ENCODE results near the gene PTGES3.

PTGES3 gene

GRCh38 chr12:56677680-56678079 lies 10.4 kb downstream of the PTGES3 start:
- Histone ChIP-seq H3F3A (ENCODE audit: insufficient read depth, low read length) (peaks cover 4% of the 10 kb centered on the region; the same call in 1 of the 2 replicates), H3K9ac (ENCODE audit: low read length) (no peak overlapping the region), H3K79me2 (ENCODE audit: insufficient read depth, low read length) (peaks cover 93% of the 10 kb centered on the region), H2AFZ (ENCODE audit: low read length) (no peak overlapping the region), H3K4me3 (ENCODE audit: low read depth, low read length, poor library complexity, severe bottlenecking) (no peak overlapping the region), H3K9me2 (ENCODE audit: low read depth, low read length) (no peaks in the 10 kb centered on the region), H3K9me3 (ENCODE audit: low read length) (no peaks in the 10 kb centered on the region), H3K27me3 (ENCODE audit: insufficient read depth, low read length) (no peaks in the 10 kb centered on the region), H3K36me3 (ENCODE audit: insufficient read depth, low read length) (peaks cover 85% of the 10 kb centered on the region), H4K20me1 (ENCODE audit: insufficient read depth, low read length) (peaks cover 6% of the 10 kb centered on the region; the same call in 1 of the 2 replicates), H3K4me1 (ENCODE audit: insufficient read depth, low read length, severe bottlenecking) (peaks cover 4% of the 10 kb centered on the region), H3K27ac (ENCODE audit: low read depth, low read length, poor library complexity, severe bottlenecking) (no peak overlapping the region), H3K4me2 (ENCODE audit: low read length) (no peak overlapping the region)
- no peak for TF ChIP-seq EZH2 (IDR thresholded peaks at IDR 0.05; ENCODE audit: borderline replicate concordance, low read length)
- TF ChIP-seq CTCF (IDR thresholded peaks at IDR 0.05; ENCODE audit: low read length), result no peak

- Histone ChIP-seq H3K36me3 (ENCODE audit: insufficient read depth, low read length) (peaks cover 85% of the 10 kb centered on the region), H3K4me3 (ENCODE audit: low read depth, low read length, poor library complexity, severe bottlenecking) (no peak overlapping the region), H2AFZ (ENCODE audit: low read length) (no peak overlapping the region), H3K27ac (ENCODE audit: low read depth, low read length, poor library complexity, severe bottlenecking) (no peak overlapping the region), H3K9ac (ENCODE audit: low read length) (no peak overlapping the region), H3K9me2 (ENCODE audit: low read depth, low read length) (no peaks in the 10 kb centered on the region), H3K4me1 (ENCODE audit: insufficient read depth, low read length, severe bottlenecking) (peaks cover 4% of the 10 kb centered on the region), H3K79me2 (ENCODE audit: insufficient read depth, low read length) (peaks cover 93% of the 10 kb centered on the region), H3K9me3 (ENCODE audit: low read length) (no peaks in the 10 kb centered on the region), H3K27me3 (ENCODE audit: insufficient read depth, low read length) (no peaks in the 10 kb centered on the region), H3K4me2 (ENCODE audit: low read length) (no peak overlapping the region), H4K20me1 (ENCODE audit: insufficient read depth, low read length) (peaks cover 6% of the 10 kb centered on the region; the same call in 1 of the 2 replicates), H3F3A (ENCODE audit: insufficient read depth, low read length) (peaks cover 4% of the 10 kb centered on the region; the same call in 1 of the 2 replicates)
- no peak for TF ChIP-seq EZH2 (IDR thresholded peaks at IDR 0.05; ENCODE audit: borderline replicate concordance, low read length)
- TF ChIP-seq CTCF (IDR thresholded peaks at IDR 0.05; ENCODE audit: low read length), result no peak
Measured at GRCh38 chr12:56676851-56677580, 11.1 kb downstream of the PTGES3 start.

GRCh38 chr12:56671608-56672007 lies 16.5 kb downstream of the PTGES3 start:
- no peaks in the 10 kb centered on the region for H3K9me3 ChIP-seq (ENCODE audit: low read length)
- peaks cover 45% of the 10 kb centered on the region for H3K79me2 ChIP-seq (ENCODE audit: insufficient read depth, low read length)
- no peak overlapping the region for H3K27ac ChIP-seq (ENCODE audit: low read depth, low read length, poor library complexity, severe bottlenecking)
- H3K4me3 ChIP-seq (ENCODE audit: low read depth, low read length, poor library complexity, severe bottlenecking), result no peak overlapping the region
- peaks cover 89% of the 10 kb centered on the region for H3K36me3 ChIP-seq (ENCODE audit: insufficient read depth, low read length)
- H3K27me3 ChIP-seq (ENCODE audit: insufficient read depth, low read length), result no peaks in the 10 kb centered on the region
- H3F3A ChIP-seq (ENCODE audit: insufficient read depth, low read length), result 0 out of 2 replicates have a peak, but pooled peaks cover 4% of the 10 kb centered on the region
- no peaks in the 10 kb centered on the region for H3K4me1 ChIP-seq (ENCODE audit: insufficient read depth, low read length, severe bottlenecking)
- no peak overlapping the region for H3K9ac ChIP-seq (ENCODE audit: low read length)
- no peak overlapping the region for H2AFZ ChIP-seq (ENCODE audit: low read length)
- H3K9me2 ChIP-seq (ENCODE audit: low read depth, low read length), result no peaks in the 10 kb centered on the region
- no peak overlapping the region for H3K4me2 ChIP-seq (ENCODE audit: low read length)
- TF ChIP-seq EZH2 (IDR thresholded peaks at IDR 0.05; ENCODE audit: borderline replicate concordance, low read length) (no peak), CTCF (IDR thresholded peaks at IDR 0.05; ENCODE audit: low read length) (no peak)
- 0 out of 2 replicates have a peak, but pooled peaks cover 2% of the 10 kb centered on the region for H4K20me1 ChIP-seq (ENCODE audit: insufficient read depth, low read length)

Measured in OCI-LY1 (cell line).